ENCODE results near the gene MYMK. TPM values are rescaled to one million over a fixed set of nuclear protein-coding genes. Genes with fewer than 3 reads are reported as not detected.

The MYMK gene
- total and polyA plus RNA-seq, 2 of the 13 experiments (the other 11 are each of a cell fraction or from before 2014, with no cell fraction given), result not detected

DNA sequence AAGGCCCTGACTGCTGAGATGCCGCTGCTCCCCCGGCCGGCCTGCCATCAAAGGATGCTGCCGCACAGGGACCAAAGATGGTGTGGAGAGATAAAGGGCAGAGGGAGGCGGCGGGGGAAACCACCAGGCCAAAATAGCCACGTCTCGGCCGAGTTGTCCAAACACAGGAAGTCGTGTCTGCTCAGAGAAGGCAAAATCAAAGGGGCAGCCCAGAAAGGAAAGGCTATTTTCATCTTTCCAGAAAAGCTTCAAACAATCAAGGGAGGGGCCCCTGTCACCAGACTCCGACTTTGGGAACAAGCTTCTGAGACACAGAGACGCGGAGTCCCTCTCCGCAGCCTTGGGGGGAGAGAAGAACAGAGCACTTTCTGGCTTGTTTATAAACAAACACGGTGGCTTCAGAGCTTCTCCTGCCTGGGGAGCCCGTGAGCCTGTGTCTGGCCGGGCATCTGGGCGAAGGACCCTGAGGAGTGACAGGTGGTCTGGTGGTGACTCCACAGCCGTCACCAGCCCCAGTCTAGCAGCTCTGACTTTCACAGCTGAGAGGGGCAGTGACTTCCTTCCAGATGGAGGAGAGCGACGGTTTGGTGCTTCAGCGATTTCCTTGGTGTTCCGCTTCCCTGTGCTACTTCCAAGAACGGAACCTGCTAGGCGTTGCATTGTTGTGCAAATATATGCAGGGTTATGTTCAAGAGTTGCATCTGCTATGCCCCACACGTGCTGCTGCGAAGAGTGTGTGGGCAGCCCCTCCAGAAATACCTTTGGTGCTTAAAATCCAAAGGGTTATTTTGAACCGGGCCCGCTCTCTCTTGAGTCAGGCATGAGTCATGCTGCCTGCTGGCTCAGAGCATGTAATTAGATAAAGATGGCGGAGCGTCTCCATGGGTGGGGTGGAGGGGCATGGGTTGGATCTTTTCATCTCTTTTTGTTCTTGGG lies 33.7 kb upstream of the MYMK start:
- POLR2A ChIA-PET, result no interaction called here
- ATAC-seq, result peak; percentile 43; the same call in 2 of the 3 replicates
- BruUV-seq (replicated peaks), result no TSS peak
- no peaks in the 10 kb centered on the region for H3K79me2 ChIP-seq (ENCODE audit: insufficient read depth, low read length)
- no peak for FAIRE-seq
- H3K9ac ChIP-seq (ENCODE audit: insufficient read depth, low read depth, low read length), result no peak overlapping the region
- CTCF ChIA-PET (ENCODE audit: low intra/inter-chr PET ratio, low total read pairs), result no interaction called here
- in situ Hi-C loops (cut with HindIII; ENCODE audit: extremely low pct_ligation_motif_present, low pct_unique_long_range_greater_than_20kb) (no loop called here), intact Hi-C loops (cut with micrococcal nuclease; ENCODE audit: unreplicated experiment) (no loop called here)
- 48% methylated on average over 22 of the region's 31 CpGs for WGBS (ENCODE audit: low lambda C conversion rate)
- no peak overlapping the region for H2AFZ ChIP-seq (ENCODE audit: low read length)
- H3K9me3 ChIP-seq (ENCODE audit: low read length), result no peaks in the 10 kb centered on the region
- peaks cover 20% of the 10 kb centered on the region for H3K4me1 ChIP-seq (ENCODE audit: insufficient read depth, low read length)
- no peak for TF ChIP-seq ARID2 (CRISPR knock-in tag; IDR thresholded peaks at IDR 0.05; ENCODE audit: borderline replicate concordance)
- TF ChIP-seq SOX5 (CRISPR knock-in tag; IDR thresholded peaks at IDR 0.05; ENCODE audit: borderline replicate concordance), result peak; percentile 39; the same call in 1 of the 2 replicates
- TF ChIP-seq SOX13 (IDR thresholded peaks at IDR 0.05), result no peak
- TF ChIP-seq SOX13 (CRISPR knock-in tag; conservative IDR thresholded peaks at IDR 0.05 in 1 of 2, IDR thresholded peaks at IDR 0.05 in 1 of 2), result 0 out of 4 replicates have a peak, but pooled peaks of 1 of the 2 experiments have one; percentile 13
- no peak for TF ChIP-seq IKZF1 (IDR thresholded peaks at IDR 0.05)
- TF ChIP-seq SALL1 (CRISPR knock-in tag; IDR thresholded peaks at IDR 0.05), result peak; percentile 18; the same call in 1 of the 2 replicates
- TF ChIP-seq TCF7 (IDR thresholded peaks at IDR 0.05; ENCODE audit: low read depth), result peak; percentile 73; the same call in 1 of the 2 replicates
- TF ChIP-seq, protein P1, sequence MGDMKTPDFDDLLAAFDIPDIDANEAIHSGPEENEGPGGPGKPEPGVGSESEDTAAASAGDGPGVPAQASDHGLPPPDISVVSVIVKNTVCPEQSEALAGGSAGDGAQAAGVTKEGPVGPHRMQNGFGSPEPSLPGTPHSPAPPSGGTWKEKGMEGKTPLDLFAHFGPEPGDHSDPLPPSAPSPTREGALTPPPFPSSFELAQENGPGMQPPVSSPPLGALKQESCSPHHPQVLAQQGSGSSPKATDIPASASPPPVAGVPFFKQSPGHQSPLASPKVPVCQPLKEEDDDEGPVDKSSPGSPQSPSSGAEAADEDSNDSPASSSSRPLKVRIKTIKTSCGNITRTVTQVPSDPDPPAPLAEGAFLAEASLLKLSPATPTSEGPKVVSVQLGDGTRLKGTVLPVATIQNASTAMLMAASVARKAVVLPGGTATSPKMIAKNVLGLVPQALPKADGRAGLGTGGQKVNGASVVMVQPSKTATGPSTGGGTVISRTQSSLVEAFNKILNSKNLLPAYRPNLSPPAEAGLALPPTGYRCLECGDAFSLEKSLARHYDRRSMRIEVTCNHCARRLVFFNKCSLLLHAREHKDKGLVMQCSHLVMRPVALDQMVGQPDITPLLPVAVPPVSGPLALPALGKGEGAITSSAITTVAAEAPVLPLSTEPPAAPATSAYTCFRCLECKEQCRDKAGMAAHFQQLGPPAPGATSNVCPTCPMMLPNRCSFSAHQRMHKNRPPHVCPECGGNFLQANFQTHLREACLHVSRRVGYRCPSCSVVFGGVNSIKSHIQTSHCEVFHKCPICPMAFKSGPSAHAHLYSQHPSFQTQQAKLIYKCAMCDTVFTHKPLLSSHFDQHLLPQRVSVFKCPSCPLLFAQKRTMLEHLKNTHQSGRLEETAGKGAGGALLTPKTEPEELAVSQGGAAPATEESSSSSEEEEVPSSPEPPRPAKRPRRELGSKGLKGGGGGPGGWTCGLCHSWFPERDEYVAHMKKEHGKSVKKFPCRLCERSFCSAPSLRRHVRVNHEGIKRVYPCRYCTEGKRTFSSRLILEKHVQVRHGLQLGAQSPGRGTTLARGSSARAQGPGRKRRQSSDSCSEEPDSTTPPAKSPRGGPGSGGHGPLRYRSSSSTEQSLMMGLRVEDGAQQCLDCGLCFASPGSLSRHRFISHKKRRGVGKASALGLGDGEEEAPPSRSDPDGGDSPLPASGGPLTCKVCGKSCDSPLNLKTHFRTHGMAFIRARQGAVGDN (CRISPR knock-in tag; IDR thresholded peaks at IDR 0.05), result 0 out of 2 replicates have a peak, but pooled peaks have one; percentile 34
- TF ChIP-seq, protein P2, sequence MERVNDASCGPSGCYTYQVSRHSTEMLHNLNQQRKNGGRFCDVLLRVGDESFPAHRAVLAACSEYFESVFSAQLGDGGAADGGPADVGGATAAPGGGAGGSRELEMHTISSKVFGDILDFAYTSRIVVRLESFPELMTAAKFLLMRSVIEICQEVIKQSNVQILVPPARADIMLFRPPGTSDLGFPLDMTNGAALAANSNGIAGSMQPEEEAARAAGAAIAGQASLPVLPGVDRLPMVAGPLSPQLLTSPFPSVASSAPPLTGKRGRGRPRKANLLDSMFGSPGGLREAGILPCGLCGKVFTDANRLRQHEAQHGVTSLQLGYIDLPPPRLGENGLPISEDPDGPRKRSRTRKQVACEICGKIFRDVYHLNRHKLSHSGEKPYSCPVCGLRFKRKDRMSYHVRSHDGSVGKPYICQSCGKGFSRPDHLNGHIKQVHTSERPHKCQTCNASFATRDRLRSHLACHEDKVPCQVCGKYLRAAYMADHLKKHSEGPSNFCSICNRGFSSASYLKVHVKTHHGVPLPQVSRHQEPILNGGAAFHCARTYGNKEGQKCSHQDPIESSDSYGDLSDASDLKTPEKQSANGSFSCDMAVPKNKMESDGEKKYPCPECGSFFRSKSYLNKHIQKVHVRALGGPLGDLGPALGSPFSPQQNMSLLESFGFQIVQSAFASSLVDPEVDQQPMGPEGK (CRISPR knock-in tag; IDR thresholded peaks at IDR 0.05), result peak; percentile 39; the same call in 1 of the 2 replicates
- TF ChIP-seq, protein P3, sequence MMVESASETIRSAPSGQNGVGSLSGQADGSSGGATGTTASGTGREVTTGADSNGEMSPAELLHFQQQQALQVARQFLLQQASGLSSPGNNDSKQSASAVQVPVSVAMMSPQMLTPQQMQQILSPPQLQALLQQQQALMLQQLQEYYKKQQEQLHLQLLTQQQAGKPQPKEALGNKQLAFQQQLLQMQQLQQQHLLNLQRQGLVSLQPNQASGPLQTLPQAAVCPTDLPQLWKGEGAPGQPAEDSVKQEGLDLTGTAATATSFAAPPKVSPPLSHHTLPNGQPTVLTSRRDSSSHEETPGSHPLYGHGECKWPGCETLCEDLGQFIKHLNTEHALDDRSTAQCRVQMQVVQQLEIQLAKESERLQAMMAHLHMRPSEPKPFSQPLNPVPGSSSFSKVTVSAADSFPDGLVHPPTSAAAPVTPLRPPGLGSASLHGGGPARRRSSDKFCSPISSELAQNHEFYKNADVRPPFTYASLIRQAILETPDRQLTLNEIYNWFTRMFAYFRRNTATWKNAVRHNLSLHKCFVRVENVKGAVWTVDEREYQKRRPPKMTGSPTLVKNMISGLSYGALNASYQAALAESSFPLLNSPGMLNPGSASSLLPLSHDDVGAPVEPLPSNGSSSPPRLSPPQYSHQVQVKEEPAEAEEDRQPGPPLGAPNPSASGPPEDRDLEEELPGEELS (CRISPR knock-in tag; IDR thresholded peaks at IDR 0.05), result 0 out of 2 replicates have a peak, but pooled peaks have one; percentile 18
- no peak for TF ChIP-seq SOX6 (IDR thresholded peaks at IDR 0.05)
- 0 out of 2 replicates have a peak, but pooled peaks have one; percentile 20 for TF ChIP-seq SOX6 (CRISPR knock-in tag; IDR thresholded peaks at IDR 0.05)
- peak; percentile 72 for TF ChIP-seq FOSL2 (CRISPR knock-in tag; IDR thresholded peaks at IDR 0.05)
- no peaks in the 10 kb centered on the region for H3K36me3 ChIP-seq (replicated peaks in 1 of 2; ENCODE audit: control insufficient read depth in 1 of 2, insufficient read depth in 2 of 2, low read length in 2 of 2)
- H3K4me3 ChIP-seq (replicated peaks in 1 of 3; ENCODE audit: insufficient read depth in 1 of 3, low read depth in 2 of 3, low read length in 3 of 3), result no peak overlapping the region
- peaks cover 0 to 3% of the 10 kb centered on the region in 2 experiments; a peak in 2 of 5 replicates for H3K27me3 ChIP-seq (ENCODE audit: control insufficient read depth in 1 of 2, insufficient read depth in 2 of 2, low read length in 2 of 2)
- no peak overlapping the region for H3K27ac ChIP-seq (ENCODE audit: extremely low read length, insufficient read depth, low read length)
- H3K4me2 ChIP-seq (ENCODE audit: low read depth, low read length), result no peak overlapping the region
- no peaks in the 10 kb centered on the region for H4K20me1 ChIP-seq (ENCODE audit: insufficient read depth, low read length)
- DNase-seq (ENCODE audit: low spot score), result peak; percentile 68
